HG03095 (cell line): ENCODE data around the gene PAK2.
"Not testable (repeated sequence)": the region's sequence is repeated elsewhere in the genome, so short reads cannot be mapped to it uniquely, and the experiment has no call there.

Experiments
- ATAC-seq: cut with Tn5 transposase; IDR thresholded peaks from one replicate; pipeline ENCODE4 v1.9.1; 2021; ENCODE audit warnings: moderate library complexity; ENCODE audit not compliant: unreplicated experiment

Gene PAK2

DNA sequence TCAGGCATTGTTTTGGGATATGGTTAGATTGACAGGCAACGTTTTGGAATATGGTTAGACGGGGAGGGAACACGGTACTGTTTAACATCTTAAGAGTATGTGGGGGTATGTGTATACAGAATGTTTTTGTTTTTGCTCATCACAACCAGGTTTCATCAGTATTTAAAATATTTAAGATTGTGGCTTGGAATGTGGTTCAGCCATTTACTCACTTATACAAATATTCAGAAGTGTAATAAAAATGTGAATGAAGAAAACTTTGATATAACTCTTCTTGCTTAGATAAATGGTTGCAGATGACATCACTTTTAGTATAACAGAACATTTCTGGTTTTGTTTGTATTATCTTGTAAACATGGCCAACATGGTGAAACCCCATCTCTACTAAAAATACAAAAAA is 3.9 kb upstream of the PAK2 start:
- ATAC-seq: no peak

DNA sequence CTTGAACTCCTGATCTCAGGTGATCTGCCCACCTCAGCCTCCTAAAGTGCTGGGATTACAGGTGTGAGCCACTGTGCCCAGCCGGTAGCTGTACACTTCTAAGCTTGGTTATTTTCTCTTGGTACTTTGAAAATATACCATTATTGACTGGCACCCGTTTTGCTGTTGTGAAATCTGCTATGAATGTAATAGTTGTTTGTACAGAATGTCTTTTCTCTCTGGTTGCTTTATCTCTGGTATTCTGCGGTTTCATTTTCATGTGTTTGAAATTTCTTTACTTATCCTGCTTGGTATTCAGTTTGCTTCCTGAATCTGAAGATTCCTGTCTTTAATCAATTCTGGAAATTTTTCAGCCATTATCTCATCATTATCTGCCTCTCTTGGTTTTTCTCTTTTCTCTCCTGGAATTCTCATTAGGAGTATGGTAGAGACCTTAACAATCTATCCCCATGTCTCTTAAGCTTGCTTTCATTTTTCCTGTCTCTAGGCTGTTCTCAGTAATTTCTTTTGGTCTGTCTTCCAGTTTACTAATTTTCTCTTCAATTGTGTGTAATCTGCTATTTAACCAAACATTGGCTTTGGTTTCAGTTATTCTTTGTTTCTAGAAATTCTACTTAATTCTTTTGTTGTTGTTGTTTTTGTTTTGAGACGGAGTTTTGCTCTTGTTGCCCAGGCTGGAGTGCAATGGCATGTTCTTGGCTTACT is 2.8 kb upstream of the PAK2 start:
- no peak for ATAC-seq

DNA sequence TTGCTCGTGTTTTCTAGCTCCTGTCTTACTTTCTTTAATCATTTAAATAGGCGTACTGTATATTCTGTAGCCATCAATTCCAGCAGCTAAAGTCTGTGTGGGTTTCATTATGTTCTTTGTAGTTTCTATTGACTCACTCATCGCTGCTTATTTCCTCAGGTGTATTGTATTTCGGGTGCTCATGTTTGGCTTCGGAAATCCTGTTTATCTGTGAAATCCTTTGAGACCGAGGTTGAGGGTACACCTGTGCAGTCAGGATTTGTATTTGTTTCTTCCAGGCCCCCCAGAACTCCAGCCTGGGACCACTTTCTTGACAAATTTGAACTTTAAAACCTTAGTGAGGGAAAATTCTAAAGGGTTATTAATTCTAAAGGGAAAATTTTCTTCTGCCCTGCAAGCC is 2.0 kb upstream of the PAK2 start:
- ATAC-seq: no peak

DNA sequence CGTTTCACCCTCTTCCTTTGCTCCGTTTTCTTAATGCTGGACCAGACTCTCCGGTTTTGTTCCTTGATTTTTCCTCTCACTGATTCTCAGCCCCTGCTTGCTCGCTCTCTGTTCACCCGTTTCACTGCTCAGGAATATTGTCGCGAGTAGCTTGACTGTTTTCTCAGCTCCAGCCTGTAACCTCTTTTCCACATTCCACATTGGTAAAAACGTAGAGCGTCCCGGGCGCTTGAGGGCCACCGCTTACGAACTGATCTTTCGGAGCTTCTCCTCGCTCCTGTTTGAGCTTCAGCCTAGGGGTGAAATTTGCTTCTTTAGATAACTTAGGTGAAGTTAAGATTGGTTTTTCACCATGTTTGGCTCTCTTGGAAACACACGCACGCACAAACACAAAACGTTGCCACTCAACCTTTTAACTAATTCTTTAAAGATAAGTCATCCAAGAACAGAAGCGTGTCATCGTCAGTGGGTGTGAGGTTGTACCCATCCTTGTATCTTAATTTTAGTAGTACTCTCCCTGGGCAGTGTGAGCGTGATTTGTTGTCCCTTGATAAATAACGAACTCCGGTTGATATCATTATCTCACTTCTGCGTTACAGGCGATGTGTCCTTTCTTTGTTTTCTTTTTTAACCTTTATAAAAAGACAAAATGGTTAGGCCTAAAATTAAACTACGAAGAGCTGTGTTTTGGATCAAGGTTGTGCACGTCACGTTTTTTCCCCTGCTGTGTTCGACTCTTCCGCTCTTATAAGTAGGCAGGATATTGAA is 1.0 kb downstream of the PAK2 start:
- ATAC-seq: peak; percentile 4

DNA sequence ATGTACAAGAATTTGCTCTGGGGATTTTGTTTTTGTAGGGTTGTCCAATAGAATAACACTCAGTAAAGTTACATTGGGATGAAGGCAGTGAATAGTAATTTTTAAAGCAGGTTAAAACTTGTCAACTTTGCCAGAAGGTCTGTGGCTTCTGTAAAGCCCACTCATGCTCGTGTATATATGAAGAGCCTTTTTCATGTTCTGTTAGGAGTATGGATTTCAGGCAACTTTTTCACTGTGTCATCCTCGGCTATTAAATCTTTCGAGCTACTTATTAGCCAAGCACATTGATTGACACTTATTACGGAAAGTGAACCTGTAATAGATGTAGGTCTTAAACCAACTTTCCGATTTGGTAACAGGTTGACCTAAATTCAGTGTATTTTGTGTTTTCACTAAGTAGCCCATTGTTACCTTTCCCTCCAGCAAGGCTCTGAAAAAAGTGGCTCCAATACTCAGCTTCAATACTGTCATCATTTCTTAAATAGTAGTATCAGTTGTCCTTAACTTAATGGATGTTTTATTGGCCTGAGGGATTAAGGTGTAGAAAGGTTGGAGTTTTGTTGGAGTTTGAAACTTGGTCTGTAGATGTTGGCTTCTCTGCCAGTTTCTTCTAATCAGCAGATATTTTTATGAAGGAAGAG is 1.7 kb downstream of the PAK2 start:
- no peak for ATAC-seq

DNA sequence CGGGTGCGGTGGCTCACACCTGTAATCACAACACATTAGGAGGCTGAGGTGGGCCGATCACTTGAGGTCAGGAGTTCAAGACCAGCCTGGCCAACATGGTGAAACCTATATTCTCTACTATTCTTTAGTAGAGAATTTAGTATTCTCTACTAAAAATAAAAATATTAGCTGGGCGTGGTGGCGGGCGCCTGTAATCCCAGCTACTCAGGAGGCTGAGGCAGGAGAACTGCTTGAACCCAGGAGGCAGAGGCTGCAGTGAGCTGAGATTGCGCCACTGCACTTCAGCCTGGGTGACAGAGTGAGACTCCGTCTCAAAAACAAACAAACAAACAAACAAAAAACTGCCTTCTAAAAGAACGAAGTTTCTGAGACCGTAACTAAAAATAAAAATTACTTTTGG is 3.9 kb downstream of the PAK2 start:
- not testable (repeated sequence) for ATAC-seq

DNA sequence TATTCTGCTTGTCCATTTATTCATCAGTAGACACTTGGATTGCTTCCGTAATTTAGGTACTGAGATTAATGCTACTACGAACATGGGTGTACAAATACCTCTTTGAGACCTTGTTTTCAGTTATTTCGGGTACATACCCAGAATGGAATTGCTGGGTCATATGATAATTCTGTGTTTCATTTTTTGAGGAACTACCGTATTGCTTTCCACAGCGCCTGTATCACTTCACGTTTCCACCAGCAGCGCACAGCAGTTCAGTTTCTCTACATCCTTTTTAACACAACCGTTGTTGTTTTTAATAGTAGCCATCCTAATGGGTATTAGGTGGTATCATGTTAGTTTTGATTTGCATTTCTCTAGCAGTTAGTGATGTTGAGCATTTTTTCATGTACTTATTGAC is 9.5 kb downstream of the PAK2 start:
- no peak for ATAC-seq

DNA sequence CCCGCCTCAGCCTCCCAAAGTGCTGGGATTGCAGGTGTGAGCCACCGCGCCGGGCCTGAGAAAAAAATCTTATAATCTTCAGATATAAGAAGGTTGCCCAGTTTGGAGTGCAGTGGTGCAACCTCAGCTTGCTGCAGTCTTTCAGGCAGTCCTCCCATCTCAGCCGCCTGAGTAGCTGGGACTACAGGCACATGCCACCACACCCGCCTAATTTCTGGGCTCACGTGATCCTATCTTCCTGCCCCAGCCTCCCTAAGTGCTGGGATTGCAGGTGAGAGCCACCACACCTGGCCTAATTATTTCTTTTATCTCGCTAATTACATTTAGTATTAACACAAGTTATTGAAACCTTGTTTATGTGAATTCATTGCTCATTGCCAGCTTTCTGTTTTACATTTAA is 13.5 kb downstream of the PAK2 start:
- no peak for ATAC-seq

DNA sequence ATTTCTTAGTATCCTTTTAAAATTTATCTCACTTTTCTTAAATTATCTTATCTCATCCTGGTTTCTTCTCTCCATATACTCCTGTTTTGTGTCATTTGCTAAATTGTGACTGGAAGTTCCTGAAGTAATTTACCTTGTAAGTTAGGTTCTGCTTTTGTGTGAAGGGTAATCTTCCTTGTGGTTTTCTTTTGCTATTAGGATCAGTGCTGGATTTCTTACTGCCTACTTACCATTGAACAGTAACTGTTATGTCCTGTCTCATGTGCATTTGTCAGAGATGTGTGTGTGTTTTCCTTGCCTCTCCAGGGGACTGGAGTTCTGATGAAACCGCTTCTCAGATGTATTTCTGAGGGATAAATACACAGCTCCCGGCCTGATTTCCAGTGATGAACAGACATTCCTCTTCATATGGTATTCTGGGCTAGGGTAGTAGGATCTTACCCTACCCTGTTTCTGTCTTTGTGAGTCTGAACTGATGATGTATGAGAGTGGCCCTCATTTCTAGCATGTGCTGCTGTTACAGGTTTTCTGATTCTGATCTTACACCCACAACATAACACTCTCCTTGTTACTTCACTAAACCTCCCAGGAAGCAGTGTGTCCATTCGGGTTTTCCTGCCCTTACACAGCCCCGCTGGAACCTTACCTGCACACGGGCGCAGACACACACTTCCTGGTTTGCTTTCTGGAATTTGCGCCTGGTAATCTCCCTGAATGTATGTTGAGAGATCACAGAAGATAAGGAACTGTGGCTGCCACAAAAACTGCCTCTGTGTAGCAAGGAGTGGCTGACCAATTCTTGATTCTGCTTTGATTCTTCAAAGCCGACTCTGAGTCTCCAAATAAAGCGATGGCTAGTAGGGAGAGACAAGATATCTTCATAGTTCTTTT is 14.7 kb downstream of the PAK2 start:
- ATAC-seq: no peak

DNA sequence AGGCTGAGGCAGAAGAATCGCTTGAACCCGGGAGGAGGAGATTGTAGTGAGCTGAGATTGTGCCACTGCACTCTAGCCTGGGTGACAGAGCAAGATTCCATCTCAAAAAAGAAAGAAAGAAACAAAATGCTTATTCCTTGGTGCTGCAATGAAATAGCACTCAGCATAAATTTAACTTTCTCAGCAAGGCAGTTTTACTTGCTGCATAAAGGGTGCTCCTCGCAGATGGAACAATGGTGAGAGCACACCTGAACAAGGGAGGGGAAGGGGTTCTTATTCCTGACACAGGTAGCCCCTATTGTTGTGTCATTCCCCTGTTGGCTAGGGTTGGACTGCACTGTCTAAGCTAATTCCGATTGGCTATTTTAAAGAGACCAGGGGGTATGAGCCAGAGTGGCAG is 17.1 kb downstream of the PAK2 start:
- no peak for ATAC-seq

DNA sequence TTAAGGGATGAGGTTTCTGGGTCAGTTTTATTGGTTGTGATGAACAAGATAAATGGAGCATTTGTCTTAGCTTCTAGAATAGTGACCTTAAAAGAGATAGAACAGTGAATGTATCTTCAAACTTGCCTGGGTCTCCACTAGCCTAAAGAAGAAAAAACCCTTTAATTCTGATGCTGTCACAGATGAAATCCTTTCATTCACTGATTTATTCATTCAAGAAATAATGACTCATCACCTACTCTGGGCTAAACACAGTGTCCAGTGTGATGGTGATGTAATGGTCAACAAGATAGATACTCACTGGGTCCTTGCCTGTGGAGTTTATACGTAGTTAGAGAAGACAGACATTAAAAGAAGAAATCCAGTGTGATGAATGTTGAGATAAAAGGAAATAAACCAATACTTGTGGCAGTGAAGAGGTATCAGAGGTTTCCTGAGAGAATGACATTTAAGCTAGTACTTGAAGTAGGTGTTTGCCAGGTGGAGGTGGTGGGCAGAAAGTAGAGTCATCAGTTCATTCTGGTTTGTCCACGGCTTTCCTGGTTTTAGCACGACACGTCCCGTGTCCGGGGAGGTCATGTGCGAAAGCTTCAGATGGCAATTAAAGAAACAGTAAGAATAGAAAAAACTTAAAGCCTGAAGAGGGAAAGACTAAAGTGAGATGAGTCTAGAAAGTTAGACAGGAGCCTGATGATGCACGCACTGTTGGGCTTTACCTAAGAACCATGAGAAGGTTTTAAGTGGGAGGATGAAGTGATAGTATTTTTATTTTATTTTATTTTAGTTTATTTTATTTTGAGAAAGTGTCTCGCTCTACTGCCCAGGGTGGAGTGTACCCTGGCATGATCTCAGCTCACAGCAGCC is 18.5 kb downstream of the PAK2 start:
- no peak for ATAC-seq

DNA sequence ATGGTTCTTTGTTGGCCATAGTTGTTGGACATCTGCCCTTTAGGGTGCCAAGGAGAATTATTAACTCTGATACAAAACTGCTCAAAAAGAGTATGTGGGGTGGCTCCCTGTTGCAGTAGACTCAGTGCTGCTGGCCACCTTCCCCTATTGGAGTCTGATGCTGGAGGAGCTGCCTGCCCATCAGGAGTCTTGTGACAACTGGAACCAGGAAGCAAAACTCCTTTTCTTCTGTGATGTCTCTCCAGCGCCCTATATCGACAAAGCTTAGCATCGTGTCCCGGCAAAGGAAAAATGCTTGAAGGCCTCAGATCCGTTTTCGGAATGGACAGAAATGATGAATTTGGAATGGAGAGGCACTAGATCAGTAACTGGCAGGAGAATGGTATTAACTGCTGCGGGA is 23.5 kb downstream of the PAK2 start:
- ATAC-seq: no peak

DNA sequence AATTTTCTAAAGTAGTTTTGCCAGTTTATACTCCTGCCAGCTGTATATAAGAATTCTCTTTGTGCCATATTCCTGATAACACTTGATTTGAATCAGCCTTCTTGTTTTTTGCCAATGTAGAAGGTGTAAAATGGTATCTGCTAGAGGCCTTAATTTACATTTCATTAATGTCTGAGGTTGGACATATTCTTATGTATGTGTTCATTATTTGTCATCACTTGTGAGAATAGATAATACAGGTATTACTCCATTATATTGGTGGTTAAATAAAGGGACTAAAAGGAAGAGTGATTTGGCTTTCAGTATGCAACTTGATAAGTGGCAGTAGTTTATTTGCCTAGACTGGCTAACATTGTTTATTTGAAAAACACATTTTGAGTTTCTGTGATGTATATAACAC is 25.8 kb downstream of the PAK2 start:
- no peak for ATAC-seq

DNA sequence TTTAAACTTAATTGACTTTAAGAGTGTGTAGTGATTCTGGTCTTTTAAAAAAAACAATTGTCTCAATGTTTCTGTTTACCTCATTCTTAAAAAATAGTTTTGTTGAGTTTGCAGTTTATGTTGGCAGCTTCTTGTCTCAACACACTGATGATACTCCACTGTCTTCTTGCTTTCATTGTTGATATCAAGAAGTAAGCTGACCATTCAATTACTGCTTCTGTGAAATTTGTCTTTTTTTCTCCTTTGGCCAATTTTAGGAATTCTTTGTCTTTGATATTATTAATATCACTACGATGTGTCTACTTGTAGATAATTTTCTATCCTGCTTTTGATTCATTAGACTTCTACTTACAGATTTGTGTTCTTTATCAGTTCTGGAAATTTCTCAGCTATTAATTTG is 31.4 kb downstream of the PAK2 start:
- no peak for ATAC-seq

DNA sequence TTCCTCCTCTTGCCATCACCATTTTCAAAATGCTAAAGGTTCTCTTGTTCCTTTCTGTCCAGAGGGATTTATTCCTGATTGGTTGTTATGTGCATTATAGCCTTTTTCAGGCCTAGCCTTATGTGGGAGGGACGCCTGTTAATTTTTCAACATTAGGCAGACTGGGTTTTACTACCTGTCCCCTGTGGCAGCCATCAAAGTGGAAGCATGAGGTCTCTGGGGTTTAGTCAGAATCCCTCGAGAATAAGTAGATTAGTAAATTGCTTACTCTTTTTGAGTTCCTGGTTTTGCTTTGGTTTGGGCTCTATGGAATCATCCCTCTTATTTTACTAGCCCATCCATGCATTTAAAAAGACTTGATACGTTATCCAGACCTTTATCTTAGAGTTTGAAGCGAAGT is 32.4 kb downstream of the PAK2 start:
- no peak for ATAC-seq

DNA sequence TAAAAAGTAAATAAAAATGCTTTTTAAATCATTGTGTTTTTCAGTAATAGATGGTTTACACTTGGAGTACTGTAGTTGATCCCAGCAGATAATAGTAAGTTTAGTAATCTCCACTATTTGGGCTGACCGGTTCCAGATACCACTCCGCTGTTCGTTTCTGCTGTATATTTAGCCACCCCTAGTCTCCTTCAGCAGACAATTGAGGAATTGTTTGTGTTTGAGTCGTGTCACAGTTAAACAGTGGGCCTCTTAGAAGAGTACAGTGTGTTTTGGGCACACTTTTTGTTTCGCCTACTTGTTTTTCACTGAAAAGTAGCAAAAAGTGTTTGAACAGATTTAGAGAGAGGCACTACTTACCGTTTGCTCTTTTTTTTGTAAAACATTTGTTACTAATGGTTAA is 33.2 kb downstream of the PAK2 start:
- no peak for ATAC-seq

DNA sequence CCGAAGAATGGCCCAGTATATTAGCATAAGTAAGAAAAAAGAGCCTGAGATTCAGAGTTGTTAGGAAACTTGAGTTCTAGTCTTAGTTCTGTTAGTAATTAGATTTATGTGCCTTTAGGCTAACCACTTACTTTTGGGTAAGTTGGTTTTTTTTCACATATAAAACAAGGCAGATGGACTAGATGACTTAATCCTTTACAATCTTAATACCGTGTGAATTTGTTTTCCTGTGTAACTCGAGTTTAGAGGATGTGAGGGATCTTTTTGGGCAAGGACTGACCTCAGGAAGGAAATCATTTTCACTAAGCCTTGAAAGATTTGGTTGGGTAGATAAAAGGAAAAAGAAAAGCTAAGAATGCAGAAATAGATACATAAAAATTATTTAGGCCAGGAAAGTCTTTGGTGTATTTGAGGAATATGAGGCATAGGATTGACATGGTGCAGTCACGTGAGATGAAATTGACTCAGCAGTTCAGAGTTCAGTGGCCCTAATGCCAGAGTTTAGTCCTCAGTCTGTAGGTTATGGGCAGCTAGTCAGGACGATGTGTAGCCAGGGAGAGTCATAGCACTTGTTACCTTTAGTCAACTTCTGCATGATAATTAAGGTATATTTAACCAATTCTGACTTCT is 34.6 kb downstream of the PAK2 start:
- no peak for ATAC-seq

DNA sequence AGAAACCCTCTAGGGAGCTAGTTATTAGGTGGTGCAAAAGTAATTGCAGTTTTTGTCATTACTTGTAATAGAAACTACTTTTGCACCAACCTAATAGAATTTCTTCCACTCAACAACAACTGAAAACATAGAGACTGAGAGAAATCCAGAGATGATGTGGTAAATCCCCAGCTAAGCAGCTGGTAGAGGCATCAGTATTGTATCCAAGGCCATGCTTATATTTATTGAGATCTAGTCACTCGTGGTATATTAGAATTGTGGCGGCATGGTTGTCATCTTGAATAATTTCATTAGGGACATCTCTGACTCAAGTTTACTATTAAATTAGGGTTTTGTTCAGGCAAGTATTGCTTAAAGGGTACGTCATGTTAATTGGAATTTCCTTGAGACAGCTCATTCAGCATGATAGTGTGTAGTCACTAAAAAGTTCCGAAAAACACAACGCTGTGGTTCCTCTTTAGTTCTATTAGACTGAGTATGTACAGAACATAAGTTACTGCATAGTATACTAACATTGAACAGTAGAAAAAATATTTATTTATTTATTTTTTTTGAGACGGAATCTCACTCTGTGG is 35.3 kb downstream of the PAK2 start:
- ATAC-seq: no peak

DNA sequence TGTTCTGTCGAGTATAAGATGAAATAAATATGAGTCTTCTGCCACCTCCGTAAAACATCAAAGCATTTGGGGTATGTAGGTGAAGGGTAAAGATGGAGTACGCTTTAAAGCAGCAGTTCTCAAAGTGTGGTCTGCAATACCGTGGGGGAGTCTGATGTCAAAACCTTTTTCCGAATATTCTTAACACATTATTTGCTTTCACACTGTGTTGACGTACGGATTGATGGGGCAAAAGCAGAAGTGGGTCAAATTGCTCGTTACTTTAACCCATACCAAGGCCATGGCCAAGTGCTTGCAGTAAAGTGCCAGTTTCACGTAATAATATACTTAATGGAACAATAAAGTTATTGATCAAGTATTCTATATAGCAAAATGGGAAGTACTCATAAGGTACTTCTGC is 36.3 kb downstream of the PAK2 start:
- ATAC-seq: no peak

DNA sequence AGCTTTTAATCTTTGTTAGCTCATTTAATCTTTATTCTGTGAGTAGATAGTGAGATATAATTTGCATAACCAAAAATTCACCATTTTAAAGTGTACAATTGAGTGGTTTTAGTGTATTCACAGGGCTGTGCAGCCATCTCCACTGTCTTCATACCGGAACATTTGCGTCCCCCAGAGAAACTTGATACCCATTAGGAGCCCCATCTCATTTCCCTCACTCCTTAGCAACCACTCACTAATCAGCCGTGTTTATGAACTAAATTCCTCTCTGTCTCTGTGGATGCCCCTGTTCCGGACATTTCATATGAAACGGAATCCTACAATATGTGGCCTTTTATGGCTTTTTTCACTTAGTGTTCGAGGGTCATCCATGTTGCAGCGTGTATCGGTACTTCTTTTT is 38.2 kb downstream of the PAK2 start:
- ATAC-seq: no peak
